SK-N-SH (cell line): ENCODE data around the gene UNC13D. TPM values are rescaled to one million over a fixed set of nuclear protein-coding genes. Genes with fewer than 3 reads are reported as not detected.

Experiments
- CTCF ChIA-PET: fragments of 300-600, 350-600 bp; formaldehyde crosslinking; extraction: SDS; loops from one replicate; lab custom pipeline; 2021; lab: Yijun Ruan, JAX
- POLR2A ChIA-PET: fragments of 350-600 bp; sonication (Branson Sonifier 250); formaldehyde crosslinking; extraction: SDS; loops from one replicate; lab custom pipeline; 2020; ENCODE audit warnings: antibody characterized with exemption, inconsistent platforms; lab: Yijun Ruan, JAX
- DNase-seq: peaks from one replicate; pipeline ENCODE4 v3.0.0; 2012
- H2AFZ ChIP-seq: fragments of 200-600 bp; sonication (generic); 2 replicates; pipeline ENCODE4 v1.8.1; 2016; ENCODE audit warnings: antibody characterized with exemption, mild to moderate bottlenecking, low read depth
- H3F3A ChIP-seq: fragments of 200-600 bp; sonication (generic); replicated peaks from 2 replicates; pipeline ENCODE3; 2016; ENCODE audit warnings: antibody characterized with exemption, mild to moderate bottlenecking; ENCODE audit not compliant: insufficient read depth
- H3K27ac ChIP-seq, 2 experiments: fragments of 200-500 bp in 1 of 2; fragments of 200-600 bp in 1 of 2; sonication (Bioruptor generic) in 1 of 2; sonication (generic), shearing (Covaris generic) in 1 of 2; 2 replicates each; pipeline versions ENCODE4 v1.5.1 to v1.6.1; 2014 to 2016; ENCODE audit warnings: low read depth in 2 of 2, inconsistent platforms in 1 of 2, low read length in 1 of 2, mild to moderate bottlenecking in 1 of 2, mixed read lengths in 1 of 2
- H3K27me3 ChIP-seq: fragments of 200-600 bp; sonication (generic), shearing (Covaris generic); 2 replicates; pipeline ENCODE4 v1.6.1; 2016; ENCODE audit warnings: mixed run types; ENCODE audit not compliant: insufficient read depth
- H3K36me3 ChIP-seq, 2 experiments: fragments of 200-500 bp in 1 of 2; fragments of 200-600 bp in 1 of 2; sonication (Bioruptor generic) in 1 of 2; sonication (generic) in 1 of 2; replicated peaks in 1 of 2; 2 replicates each; pipeline versions ENCODE3 to v1.5.1; 2014 to 2016; ENCODE audit warnings: low read length in 1 of 2, mild to moderate bottlenecking in 1 of 2; ENCODE audit not compliant: insufficient read depth in 2 of 2, control insufficient read depth in 1 of 2
- H3K4me1 ChIP-seq, 2 experiments: fragments of 200-500 bp in 1 of 2; fragments of 200-600 bp in 1 of 2; sonication (Bioruptor generic) in 1 of 2; sonication (generic), shearing (Covaris generic) in 1 of 2; 2 replicates each; pipeline versions ENCODE4 v1.5.1 to v1.6.1; 2014 to 2016; ENCODE audit warnings: low read depth in 1 of 2, low read length in 1 of 2, mixed run types in 1 of 2; ENCODE audit not compliant: insufficient read depth in 2 of 2, control insufficient read depth in 1 of 2
- H3K4me2 ChIP-seq: fragments of 200-600 bp; sonication (generic), shearing (Covaris generic); 2 replicates; pipeline ENCODE4 v1.6.1; 2017; ENCODE audit warnings: mixed run types
- H3K4me3 ChIP-seq, 2 experiments: fragments of 200-500 bp in 1 of 2; fragments of 200-600 bp in 1 of 2; sonication (Bioruptor generic) in 1 of 2; sonication (generic), shearing (Covaris generic) in 1 of 2; 2 replicates each; pipeline versions ENCODE4 v1.5.1 to v1.8.1; 2014 to 2016; ENCODE audit warnings: low read depth in 2 of 2, inconsistent platforms in 1 of 2, low read length in 1 of 2, mild to moderate bottlenecking in 1 of 2, mixed read lengths in 1 of 2, moderate library complexity in 1 of 2
- H3K79me2 ChIP-seq: fragments of 200-600 bp; sonication (generic); 2 replicates; pipeline ENCODE4 v1.8.1; 2017; ENCODE audit warnings: mild to moderate bottlenecking; ENCODE audit not compliant: insufficient read depth
- H3K9ac ChIP-seq: fragments of 200-600 bp; sonication (generic); 2 replicates; pipeline ENCODE4 v1.6.1; 2017; ENCODE audit warnings: mixed run types
- H3K9me2 ChIP-seq: fragments of 200-600 bp; sonication (generic); 2 replicates; pipeline ENCODE4 v1.6.1; 2017; ENCODE audit warnings: mixed run types
- H3K9me3 ChIP-seq: fragments of 200-600 bp; sonication (generic); 2 replicates; pipeline ENCODE4 v1.6.1; 2017; ENCODE audit warnings: mixed run types, mild to moderate bottlenecking, moderate library complexity
- H4K20me1 ChIP-seq: fragments of 200-600 bp; sonication (generic); 2 replicates; pipeline ENCODE4 v1.6.1; 2017; ENCODE audit warnings: mild to moderate bottlenecking, mixed run types; ENCODE audit not compliant: insufficient read depth
- FOXM1 ChIP-seq: IDR thresholded peaks from 2 replicates; pipeline ENCODE4 v1.4.0; 2012; ENCODE audit warnings: low read depth, mild to moderate bottlenecking
- MXI1 ChIP-seq: IDR thresholded peaks from 2 replicates; pipeline ENCODE4 v1.6.1; 2012; ENCODE audit warnings: mild to moderate bottlenecking, low read depth, low read length, improper control_type of control experiment
- RAD21 ChIP-seq: IDR thresholded peaks from 2 replicates; pipeline ENCODE4 v1.6.1; 2012; ENCODE audit warnings: mild to moderate bottlenecking, low read length
- SIN3A ChIP-seq: IDR thresholded peaks from 2 replicates; pipeline ENCODE4 v1.6.1; 2012; ENCODE audit warnings: low read depth, mild to moderate bottlenecking, low read length, moderate library complexity, borderline replicate concordance
- SMC3 ChIP-seq: IDR thresholded peaks from 2 replicates; pipeline ENCODE4 v1.6.1; 2012; ENCODE audit warnings: low read depth, low read length, improper control_type of control experiment
- WGBS: methylation state at CpG from one replicate; pipeline ENCODE4 v1.1.6; 2017; ENCODE audit warnings: low lambda C conversion rate; 5-methylcytosine and 5-hydroxymethylcytosine counted together
- polyA plus RNA-seq, 3 experiments: library from polyadenylated mRNA; depleted of rRNA; stranded (reverse); fragments of >200 nt; gene quantifications; 2 replicates each; pipeline ENCODE4 v1.2.3, GENCODE V29; 2012
- TF ChIP-seq, protein P1 (sequence below): fragments of 200-600 bp; sonication (generic); IDR thresholded peaks from 2 replicates; pipeline ENCODE4 v1.6.1; 2017; ENCODE audit warnings: antibody characterized with exemption, mild to moderate bottlenecking, moderate library complexity
- TF ChIP-seq, protein P2 (sequence below): IDR thresholded peaks from 2 replicates; pipeline ENCODE4; 2012
- TF ChIP-seq, protein P3 (sequence below): IDR thresholded peaks from 2 replicates; pipeline ENCODE4 v1.6.1; 2012; ENCODE audit warnings: mild to moderate bottlenecking, low read depth, low read length, moderate library complexity

Gene UNC13D
- polyA plus RNA-seq, 1 of the 3 experiments (the other 2 are of a cell fraction), result 0.99 TPM

DNA sequence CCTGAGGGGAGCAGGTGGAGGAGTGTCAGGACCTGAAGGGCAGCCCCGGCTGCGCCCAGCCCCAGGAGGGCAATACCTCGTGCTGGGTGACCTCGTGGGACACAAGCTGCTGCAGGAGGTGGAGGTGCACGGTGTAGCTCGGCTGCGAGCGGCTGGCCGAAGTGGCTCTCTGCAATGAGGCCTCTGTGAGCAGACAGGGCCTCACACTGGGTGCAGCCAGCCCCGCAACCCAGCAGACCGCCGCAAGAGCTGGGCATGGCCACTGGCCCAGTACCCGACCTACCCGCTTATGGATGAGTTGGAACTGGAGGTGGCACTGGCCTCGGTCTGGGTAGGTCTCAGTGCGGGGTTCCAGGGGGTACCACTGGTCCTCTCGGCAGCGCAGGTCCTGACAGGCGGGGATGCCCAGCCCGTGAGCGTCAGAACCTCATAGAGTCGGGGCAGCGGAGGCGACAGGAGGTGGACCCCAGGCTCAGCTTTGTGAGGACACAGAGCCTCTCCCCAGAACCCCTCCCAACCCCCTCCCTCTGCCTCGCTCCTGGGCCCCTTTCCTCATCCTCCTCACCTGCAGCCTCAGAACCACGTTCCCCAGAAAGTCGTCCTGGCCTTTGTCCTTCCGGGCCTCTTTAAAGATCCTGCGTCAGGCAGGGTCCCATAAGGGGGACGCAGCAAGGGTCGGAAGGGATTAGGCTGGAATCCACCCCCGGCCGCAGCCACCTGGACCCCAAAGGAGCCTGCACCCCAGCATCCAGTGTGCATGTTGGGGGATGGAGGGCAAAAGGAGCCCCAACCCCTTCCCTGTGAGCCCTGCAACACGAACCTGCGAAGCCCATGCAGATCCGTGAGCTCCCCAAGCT lies 4.0 kb downstream of the UNC13D start:
- Histone ChIP-seq H2AFZ (no peak overlapping the region), H3K79me2 (no peaks in the 10 kb centered on the region), H3K4me1 (peaks cover 4 to 26% of the 10 kb centered on the region in 2 experiments; a peak in 2 of 4 replicates), H3K4me2 (no peak overlapping the region), H3K4me3 (no peak overlapping the region), H3F3A (no peaks in the 10 kb centered on the region), H3K36me3 (no peaks in the 10 kb centered on the region), H3K9me2 (no peaks in the 10 kb centered on the region), H3K27ac (no peak overlapping the region), H3K9me3 (no peaks in the 10 kb centered on the region), H3K9ac (no peak overlapping the region), H4K20me1 (no peaks in the 10 kb centered on the region), H3K27me3 (no peaks in the 10 kb centered on the region)
- POLR2A ChIA-PET, result no interaction called here
- 90% methylated on average over 29 of the region's 36 CpGs for WGBS
- TF ChIP-seq, protein P1, sequence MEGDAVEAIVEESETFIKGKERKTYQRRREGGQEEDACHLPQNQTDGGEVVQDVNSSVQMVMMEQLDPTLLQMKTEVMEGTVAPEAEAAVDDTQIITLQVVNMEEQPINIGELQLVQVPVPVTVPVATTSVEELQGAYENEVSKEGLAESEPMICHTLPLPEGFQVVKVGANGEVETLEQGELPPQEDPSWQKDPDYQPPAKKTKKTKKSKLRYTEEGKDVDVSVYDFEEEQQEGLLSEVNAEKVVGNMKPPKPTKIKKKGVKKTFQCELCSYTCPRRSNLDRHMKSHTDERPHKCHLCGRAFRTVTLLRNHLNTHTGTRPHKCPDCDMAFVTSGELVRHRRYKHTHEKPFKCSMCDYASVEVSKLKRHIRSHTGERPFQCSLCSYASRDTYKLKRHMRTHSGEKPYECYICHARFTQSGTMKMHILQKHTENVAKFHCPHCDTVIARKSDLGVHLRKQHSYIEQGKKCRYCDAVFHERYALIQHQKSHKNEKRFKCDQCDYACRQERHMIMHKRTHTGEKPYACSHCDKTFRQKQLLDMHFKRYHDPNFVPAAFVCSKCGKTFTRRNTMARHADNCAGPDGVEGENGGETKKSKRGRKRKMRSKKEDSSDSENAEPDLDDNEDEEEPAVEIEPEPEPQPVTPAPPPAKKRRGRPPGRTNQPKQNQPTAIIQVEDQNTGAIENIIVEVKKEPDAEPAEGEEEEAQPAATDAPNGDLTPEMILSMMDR, result no peak
- TF ChIP-seq MXI1, result no peak
- no peak for TF ChIP-seq FOXM1
- TF ChIP-seq, protein P2, sequence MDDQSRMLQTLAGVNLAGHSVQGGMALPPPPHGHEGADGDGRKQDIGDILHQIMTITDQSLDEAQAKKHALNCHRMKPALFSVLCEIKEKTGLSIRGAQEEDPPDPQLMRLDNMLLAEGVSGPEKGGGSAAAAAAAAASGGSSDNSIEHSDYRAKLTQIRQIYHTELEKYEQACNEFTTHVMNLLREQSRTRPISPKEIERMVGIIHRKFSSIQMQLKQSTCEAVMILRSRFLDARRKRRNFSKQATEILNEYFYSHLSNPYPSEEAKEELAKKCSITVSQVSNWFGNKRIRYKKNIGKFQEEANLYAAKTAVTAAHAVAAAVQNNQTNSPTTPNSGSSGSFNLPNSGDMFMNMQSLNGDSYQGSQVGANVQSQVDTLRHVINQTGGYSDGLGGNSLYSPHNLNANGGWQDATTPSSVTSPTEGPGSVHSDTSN, result no peak
- no peak for TF ChIP-seq SMC3
- TF ChIP-seq RAD21, result no peak
- TF ChIP-seq, protein P3, sequence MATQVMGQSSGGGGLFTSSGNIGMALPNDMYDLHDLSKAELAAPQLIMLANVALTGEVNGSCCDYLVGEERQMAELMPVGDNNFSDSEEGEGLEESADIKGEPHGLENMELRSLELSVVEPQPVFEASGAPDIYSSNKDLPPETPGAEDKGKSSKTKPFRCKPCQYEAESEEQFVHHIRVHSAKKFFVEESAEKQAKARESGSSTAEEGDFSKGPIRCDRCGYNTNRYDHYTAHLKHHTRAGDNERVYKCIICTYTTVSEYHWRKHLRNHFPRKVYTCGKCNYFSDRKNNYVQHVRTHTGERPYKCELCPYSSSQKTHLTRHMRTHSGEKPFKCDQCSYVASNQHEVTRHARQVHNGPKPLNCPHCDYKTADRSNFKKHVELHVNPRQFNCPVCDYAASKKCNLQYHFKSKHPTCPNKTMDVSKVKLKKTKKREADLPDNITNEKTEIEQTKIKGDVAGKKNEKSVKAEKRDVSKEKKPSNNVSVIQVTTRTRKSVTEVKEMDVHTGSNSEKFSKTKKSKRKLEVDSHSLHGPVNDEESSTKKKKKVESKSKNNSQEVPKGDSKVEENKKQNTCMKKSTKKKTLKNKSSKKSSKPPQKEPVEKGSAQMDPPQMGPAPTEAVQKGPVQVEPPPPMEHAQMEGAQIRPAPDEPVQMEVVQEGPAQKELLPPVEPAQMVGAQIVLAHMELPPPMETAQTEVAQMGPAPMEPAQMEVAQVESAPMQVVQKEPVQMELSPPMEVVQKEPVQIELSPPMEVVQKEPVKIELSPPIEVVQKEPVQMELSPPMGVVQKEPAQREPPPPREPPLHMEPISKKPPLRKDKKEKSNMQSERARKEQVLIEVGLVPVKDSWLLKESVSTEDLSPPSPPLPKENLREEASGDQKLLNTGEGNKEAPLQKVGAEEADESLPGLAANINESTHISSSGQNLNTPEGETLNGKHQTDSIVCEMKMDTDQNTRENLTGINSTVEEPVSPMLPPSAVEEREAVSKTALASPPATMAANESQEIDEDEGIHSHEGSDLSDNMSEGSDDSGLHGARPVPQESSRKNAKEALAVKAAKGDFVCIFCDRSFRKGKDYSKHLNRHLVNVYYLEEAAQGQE, result no peak
- no peak for TF ChIP-seq SIN3A
- DNase-seq, result no peak
- CTCF ChIA-PET, result interaction anchor here (0.7 to 16.5 kb wide), 4 partner anchors 3 to 57 kb away, joined by 3 to 326 read pairs (median 164); partner anchors contain the start of gene UNC13D
